ENCODE data around the gene PDCD11. TPM values are rescaled to one million over a fixed set of nuclear protein-coding genes. Genes with fewer than 3 reads are reported as not detected.

Gene PDCD11
- total and polyA plus RNA-seq, 12 donors: 9.4 to 16.9 (median 12.7) TPM

GRCh38 chr10:103419101-103419500 lies 22.7 kb downstream of the PDCD11 start:
- Histone ChIP-seq H3K36me3 (peaks cover under 1 to 100% (median 87%) of the 10 kb centered on the region in 9 donors), H3K9me3 (no peaks in the 10 kb centered on the region), H3K27ac (no peak overlapping the region), H3K27me3 (no peaks in the 10 kb centered on the region), H3K4me3 (no peak overlapping the region), H3K4me1 (no peaks in the 10 kb centered on the region)
- WGBS, 2 donors: 93 to 94% methylated on average over 4 of the region's 4 CpGs
- DNase-seq (no peak), ATAC-seq (no peak)
- TF ChIP-seq, protein P1, sequence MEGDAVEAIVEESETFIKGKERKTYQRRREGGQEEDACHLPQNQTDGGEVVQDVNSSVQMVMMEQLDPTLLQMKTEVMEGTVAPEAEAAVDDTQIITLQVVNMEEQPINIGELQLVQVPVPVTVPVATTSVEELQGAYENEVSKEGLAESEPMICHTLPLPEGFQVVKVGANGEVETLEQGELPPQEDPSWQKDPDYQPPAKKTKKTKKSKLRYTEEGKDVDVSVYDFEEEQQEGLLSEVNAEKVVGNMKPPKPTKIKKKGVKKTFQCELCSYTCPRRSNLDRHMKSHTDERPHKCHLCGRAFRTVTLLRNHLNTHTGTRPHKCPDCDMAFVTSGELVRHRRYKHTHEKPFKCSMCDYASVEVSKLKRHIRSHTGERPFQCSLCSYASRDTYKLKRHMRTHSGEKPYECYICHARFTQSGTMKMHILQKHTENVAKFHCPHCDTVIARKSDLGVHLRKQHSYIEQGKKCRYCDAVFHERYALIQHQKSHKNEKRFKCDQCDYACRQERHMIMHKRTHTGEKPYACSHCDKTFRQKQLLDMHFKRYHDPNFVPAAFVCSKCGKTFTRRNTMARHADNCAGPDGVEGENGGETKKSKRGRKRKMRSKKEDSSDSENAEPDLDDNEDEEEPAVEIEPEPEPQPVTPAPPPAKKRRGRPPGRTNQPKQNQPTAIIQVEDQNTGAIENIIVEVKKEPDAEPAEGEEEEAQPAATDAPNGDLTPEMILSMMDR (IDR thresholded peaks at IDR 0.05): no peak
- intact Hi-C loops (cut with DNase I): loop anchor here in 4 of 10 donors (1.0 to 10.0 kb wide), 5 partner anchors 20 to 446 kb away; no protein-coding TSS in a partner anchor

- Histone ChIP-seq H3K4me1 (no peaks in the 10 kb centered on the region), H3K27ac (no peak overlapping the region), H3K27me3 (no peaks in the 10 kb centered on the region), H3K36me3 (peaks cover 0 to 100% (median 61%) of the 10 kb centered on the region in 9 donors), H3K9me3 (no peaks in the 10 kb centered on the region), H3K4me3 (no peak overlapping the region)
- intact Hi-C loops (cut with DNase I): loop anchor here in 1 of 10 donors (10.0 kb wide), 1 partner anchor 141 kb away; no protein-coding TSS in a partner anchor
- TF ChIP-seq, protein P1 (IDR thresholded peaks at IDR 0.05): no peak
- DNase-seq (no peak), ATAC-seq (no peak)
- 82 to 87% methylated on average over 5 of the region's 5 CpGs for WGBS, 2 donors
These were observed 27.3 kb downstream of the PDCD11 start for GRCh38 chr10:103423748-103424147.

DNA sequence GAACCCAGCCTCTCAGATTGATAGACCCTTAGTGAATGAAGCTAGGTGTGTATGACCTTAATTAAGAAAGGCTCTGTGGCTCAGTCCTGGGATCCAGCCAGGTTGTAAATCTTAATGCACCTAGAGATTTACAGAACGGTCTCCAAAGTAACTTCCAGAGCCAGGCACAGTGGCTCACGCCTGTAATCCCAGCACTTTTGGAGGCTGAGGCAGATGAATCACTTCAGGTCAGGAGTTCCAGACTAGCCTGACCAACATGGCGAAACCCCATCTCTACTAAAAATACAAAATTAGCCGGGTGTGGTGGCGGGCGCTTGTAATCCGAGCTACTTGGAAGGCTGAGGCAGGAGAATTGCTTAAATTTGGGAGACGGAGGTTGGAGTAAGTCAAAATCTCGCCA lies 31.4 kb downstream of the PDCD11 start:
- TF ChIP-seq, protein P1 (IDR thresholded peaks at IDR 0.05): no peak
- Histone ChIP-seq H3K27me3 (no peaks in the 10 kb centered on the region), H3K27ac (no peak overlapping the region), H3K9me3 (no peaks in the 10 kb centered on the region), H3K4me3 (no peak overlapping the region), H3K36me3 (peaks cover 0 to 100% (median 34%) of the 10 kb centered on the region in 9 donors), H3K4me1 (no peaks in the 10 kb centered on the region)
- intact Hi-C loops (cut with DNase I): loop anchor here in 1 of 10 donors (10.0 kb wide), 1 partner anchor 137 kb away; no protein-coding TSS in a partner anchor
- no peak for DNase-seq
- WGBS, 2 donors: 97 to 98% methylated on average over 9 of the region's 9 CpGs
- ATAC-seq: no peak

DNA sequence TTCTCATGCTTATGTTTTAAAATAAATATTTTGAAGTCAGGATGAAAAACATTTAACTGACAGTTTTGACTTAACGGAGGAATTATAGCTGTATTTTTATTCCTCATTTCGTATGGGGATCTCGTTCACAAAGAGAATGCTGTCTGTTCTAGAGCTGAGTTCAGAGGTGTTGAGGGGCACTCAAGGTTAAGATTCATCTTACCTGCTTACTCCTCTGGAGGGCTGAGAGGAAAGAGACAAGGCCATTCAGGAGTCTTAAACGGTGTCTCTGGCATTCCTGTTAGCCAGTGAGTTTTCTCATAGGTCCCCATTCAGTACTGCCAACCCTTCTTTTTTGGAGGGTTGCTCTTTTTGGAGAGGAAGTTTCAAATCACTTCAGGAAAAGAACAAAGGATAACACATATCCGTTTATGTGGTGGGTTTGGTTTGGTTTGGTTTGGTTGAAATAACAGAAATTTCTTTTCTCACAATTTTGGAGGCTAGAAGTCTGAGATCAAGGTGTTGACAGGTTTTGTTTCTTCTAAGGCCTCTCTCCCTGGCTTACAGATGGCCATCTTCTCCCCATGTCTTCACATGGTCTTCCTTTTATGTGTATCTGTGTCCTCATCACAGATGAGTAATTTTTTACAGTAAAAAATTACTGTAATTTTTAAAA lies 32.7 kb downstream of the PDCD11 start:
- no peaks in the 10 kb centered on the region for H3K9me3 ChIP-seq
- intact Hi-C loops (cut with DNase I): loop anchor here in 1 of 10 donors (10.0 kb wide), 1 partner anchor 136 kb away; no protein-coding TSS in a partner anchor
- TF ChIP-seq, protein P1 (IDR thresholded peaks at IDR 0.05): no peak
- H3K4me1 ChIP-seq: peaks cover 0 to 9% (median 0%) of the 10 kb centered on the region in 9 donors
- no peak for ATAC-seq
- WGBS, 2 donors: 69 to 81% methylated on average over 5 of the region's 5 CpGs
- peaks cover 0 to 100% (median 30%) of the 10 kb centered on the region in 9 donors for H3K36me3 ChIP-seq
- no peak overlapping the region for H3K4me3 ChIP-seq
- no peak for DNase-seq
- no peak overlapping the region for H3K27ac ChIP-seq
- H3K27me3 ChIP-seq: no peaks in the 10 kb centered on the region
